ENCODE measurements around the gene JSRP1. TPM values are rescaled to one million over a fixed set of nuclear protein-coding genes. Genes with fewer than 3 reads are reported as not detected.

The JSRP1 gene
- total and polyA plus RNA-seq, 2 of the 8 experiments (the other 6 are each of a cell fraction or from before 2014, with no cell fraction given), result 0.24 to 0.56 TPM

DNA sequence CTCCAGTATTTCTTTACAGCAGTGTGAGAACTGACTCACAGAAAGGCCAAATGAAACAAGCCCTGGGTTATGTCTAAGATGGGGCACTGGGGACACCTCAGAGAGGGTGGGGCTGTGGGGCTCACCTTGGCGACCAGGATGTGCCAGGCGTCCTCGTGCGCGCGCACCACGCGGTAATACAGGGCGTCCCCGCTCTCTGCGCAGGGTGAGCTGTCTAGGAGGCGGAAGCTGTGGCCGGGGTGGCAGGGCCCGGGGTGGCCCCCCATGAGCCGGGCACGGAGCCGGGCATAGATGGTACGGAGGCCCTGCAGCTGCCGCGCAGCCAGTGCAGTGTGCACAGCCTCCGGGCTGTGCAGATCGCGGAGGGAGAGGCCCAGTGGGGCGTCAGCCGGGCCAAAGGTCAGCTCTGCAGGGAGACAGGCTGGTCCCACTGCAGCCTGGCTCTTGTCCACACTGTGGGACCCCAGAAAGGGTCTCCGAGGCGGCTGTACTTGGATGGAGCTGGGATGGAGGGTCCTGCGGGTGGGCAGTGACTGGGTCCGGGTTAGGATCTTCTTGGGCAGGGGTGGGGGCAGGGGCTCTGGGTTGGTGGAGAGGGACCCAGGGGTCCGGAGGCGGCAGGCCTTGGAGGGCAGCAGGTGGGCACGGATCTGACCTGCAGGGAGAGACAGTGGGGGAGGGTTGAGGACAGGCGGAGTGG is 22.4 kb upstream of the JSRP1 start (continued):
- no peak for TF ChIP-seq KDM1A (IDR thresholded peaks at IDR 0.05; ENCODE audit: borderline replicate concordance, low read length)
- TF ChIP-seq POLR2AphosphoS5 (IDR thresholded peaks at IDR 0.05; ENCODE audit: low read depth, low read length), result no peak; the same call in 1 of the 2 replicates
- TF ChIP-seq SIRT6 (IDR thresholded peaks at IDR 0.05; ENCODE audit: low read length), result no peak
- TF ChIP-seq SIN3A (conservative IDR thresholded peaks at IDR 0.05 in 1 of 2, IDR thresholded peaks at IDR 0.05 in 1 of 2; ENCODE audit: low read depth in 1 of 2, low read length in 2 of 2), result no peak
- no peak for TF ChIP-seq EGR1 (IDR thresholded peaks at IDR 0.05; ENCODE audit: borderline replicate concordance, low read depth, low read length)
- no peak for TF ChIP-seq CBX5 (IDR thresholded peaks at IDR 0.05; ENCODE audit: low read depth, low read length)
